Osteocyte (in vitro differentiated cells): ENCODE measurements around the gene CEP43. TPM values are rescaled to one million over a fixed set of nuclear protein-coding genes. Genes with fewer than 3 reads are reported as not detected.

Experiments
- DNase-seq: peaks from one replicate; pipeline ENCODE4 v3.0.0; 2021; ENCODE audit warnings: mixed read lengths; ENCODE audit not compliant: unreplicated experiment; ENCODE audit errors: extremely low spot score
- H3K27ac Mint-ChIP-seq: one replicate; pipeline ENCODE4 v1.8.0; 2021; ENCODE audit warnings: mild to moderate bottlenecking, mixed read lengths; ENCODE audit not compliant: unreplicated experiment
- H3K27me3 Mint-ChIP-seq: one replicate; pipeline ENCODE4 v1.8.0; 2021; ENCODE audit warnings: mixed read lengths; ENCODE audit not compliant: unreplicated experiment
- H3K36me3 Mint-ChIP-seq: one replicate; pipeline ENCODE4 v1.8.0; 2021; ENCODE audit warnings: mixed read lengths; ENCODE audit not compliant: unreplicated experiment
- H3K4me1 Mint-ChIP-seq: one replicate; pipeline ENCODE4 v1.8.0; 2021; ENCODE audit warnings: mixed read lengths; ENCODE audit not compliant: unreplicated experiment
- H3K4me3 Mint-ChIP-seq: one replicate; pipeline ENCODE4 v1.8.0; 2021; ENCODE audit warnings: mild to moderate bottlenecking, moderate library complexity, mixed read lengths; ENCODE audit not compliant: unreplicated experiment
- H3K9me3 Mint-ChIP-seq: one replicate; pipeline ENCODE4 v1.8.0; 2021; ENCODE audit warnings: mixed read lengths; ENCODE audit not compliant: unreplicated experiment
- total RNA-seq: library from RNA; stranded (reverse); gene quantifications from 2 replicates; pipeline ENCODE4 v1.2.1, GENCODE V29; 2021
- TF ChIP-seq, protein P1 (sequence below): fragments of 200-600 bp; sonication (generic); IDR thresholded peaks from 2 replicates; pipeline ENCODE4 v1.5.0; 2021; ENCODE audit warnings: antibody characterized with exemption, mild to moderate bottlenecking, moderate library complexity

CEP43 gene
- total RNA-seq, 1 donor from 2014 or later = 16.0 TPM

DNA sequence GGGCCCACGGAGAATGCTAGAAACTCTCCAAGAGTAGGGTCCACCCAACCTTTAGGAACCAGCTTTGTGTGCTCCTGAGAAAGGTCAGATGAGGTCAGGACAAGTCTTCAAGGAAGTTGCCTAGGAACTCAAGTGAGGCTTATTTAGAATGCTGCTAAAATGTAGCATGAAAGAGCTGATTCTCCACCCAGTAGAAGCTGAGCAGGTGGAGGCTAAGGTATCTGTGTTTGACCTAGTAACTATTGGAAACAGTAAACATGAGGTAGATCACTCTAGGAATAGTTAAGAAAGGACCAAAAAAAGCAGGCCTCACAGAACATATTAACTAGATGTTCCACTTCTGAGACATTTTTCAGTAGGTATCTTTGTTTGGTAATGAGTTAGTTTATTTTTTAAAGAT lies 13.9 kb downstream of the CEP43 start:
- no peak for DNase-seq
- Mint-ChIP-seq H3K27me3 (no peaks in the 10 kb centered on the region), H3K27ac (no peak overlapping the region), H3K9me3 (no peaks in the 10 kb centered on the region), H3K36me3 (peaks cover 24% of the 10 kb centered on the region), H3K4me3 (no peak overlapping the region), H3K4me1 (no peaks in the 10 kb centered on the region)
- TF ChIP-seq, protein P1, sequence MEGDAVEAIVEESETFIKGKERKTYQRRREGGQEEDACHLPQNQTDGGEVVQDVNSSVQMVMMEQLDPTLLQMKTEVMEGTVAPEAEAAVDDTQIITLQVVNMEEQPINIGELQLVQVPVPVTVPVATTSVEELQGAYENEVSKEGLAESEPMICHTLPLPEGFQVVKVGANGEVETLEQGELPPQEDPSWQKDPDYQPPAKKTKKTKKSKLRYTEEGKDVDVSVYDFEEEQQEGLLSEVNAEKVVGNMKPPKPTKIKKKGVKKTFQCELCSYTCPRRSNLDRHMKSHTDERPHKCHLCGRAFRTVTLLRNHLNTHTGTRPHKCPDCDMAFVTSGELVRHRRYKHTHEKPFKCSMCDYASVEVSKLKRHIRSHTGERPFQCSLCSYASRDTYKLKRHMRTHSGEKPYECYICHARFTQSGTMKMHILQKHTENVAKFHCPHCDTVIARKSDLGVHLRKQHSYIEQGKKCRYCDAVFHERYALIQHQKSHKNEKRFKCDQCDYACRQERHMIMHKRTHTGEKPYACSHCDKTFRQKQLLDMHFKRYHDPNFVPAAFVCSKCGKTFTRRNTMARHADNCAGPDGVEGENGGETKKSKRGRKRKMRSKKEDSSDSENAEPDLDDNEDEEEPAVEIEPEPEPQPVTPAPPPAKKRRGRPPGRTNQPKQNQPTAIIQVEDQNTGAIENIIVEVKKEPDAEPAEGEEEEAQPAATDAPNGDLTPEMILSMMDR = no peak

DNA sequence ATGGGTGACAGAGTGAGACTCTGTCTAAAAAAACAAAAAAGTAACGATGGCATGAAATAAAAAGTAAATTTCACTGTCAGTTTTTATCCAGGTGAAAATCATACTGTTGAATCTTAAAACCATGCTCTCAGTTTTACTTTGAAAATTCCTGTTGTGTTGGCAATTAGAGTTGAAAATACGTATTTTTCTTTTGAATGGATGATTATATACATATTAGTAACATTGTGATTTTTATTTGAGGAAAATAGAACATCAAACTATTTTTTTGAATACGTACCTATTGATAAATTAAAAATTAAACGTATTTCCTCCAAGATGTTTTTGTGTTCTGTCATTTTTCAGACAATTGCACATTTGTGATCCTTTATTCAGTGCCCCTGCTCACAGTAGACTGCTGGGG lies 14.7 kb downstream of the CEP43 start:
- Mint-ChIP-seq H3K4me1 (no peaks in the 10 kb centered on the region), H3K27me3 (no peaks in the 10 kb centered on the region), H3K27ac (no peak overlapping the region), H3K4me3 (no peak overlapping the region), H3K9me3 (no peaks in the 10 kb centered on the region), H3K36me3 (peaks cover 18% of the 10 kb centered on the region)
- TF ChIP-seq, protein P1 = no peak
- no peak for DNase-seq

DNA sequence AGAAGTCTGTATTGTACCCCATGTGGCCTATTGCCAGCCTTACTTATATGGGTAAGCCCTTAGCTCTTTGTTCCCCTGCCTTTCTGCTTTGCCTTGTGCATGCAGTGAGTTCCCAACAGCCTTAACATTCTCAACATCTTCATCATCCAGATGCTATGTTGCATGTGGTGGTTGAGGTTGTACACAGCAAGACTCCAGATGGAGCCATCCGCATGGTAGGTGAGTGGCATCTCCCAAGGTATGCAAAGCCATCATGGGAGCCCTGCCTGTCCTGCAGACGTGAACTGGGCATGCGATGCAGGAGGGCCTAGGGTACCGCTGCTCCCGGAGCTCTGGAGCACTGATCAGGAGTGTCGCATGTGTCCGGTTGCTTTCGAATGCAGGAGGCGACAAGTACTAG lies 16.1 kb downstream of the CEP43 start:
- no peak overlapping the region for H3K27ac Mint-ChIP-seq
- H3K4me3 Mint-ChIP-seq = no peak overlapping the region
- DNase-seq = no peak
- peaks cover 22% of the 10 kb centered on the region for H3K36me3 Mint-ChIP-seq
- no peaks in the 10 kb centered on the region for H3K4me1 Mint-ChIP-seq
- no peaks in the 10 kb centered on the region for H3K9me3 Mint-ChIP-seq
- H3K27me3 Mint-ChIP-seq = no peaks in the 10 kb centered on the region
- TF ChIP-seq, protein P1 = no peak

DNA sequence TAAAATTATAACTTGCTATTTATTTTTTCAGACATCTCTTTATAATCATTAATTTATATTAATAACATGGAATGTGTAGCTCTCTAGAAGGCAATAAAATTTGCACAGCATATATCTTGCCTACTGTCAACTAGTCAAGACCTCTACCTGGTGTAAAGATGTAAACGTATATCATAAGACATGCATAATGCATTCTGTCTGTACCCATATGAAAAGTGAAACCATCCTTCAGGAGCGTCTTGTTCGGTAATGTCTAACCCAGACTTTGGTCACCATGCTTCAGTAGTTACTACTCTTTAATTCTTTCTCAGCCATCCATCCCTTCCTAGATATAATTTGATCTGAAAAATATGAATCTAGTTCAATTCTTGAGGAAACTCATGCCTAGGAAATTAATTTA lies 21.0 kb downstream of the CEP43 start:
- Mint-ChIP-seq H3K4me3 (no peak overlapping the region), H3K4me1 (no peaks in the 10 kb centered on the region), H3K27me3 (no peaks in the 10 kb centered on the region), H3K27ac (no peak overlapping the region), H3K36me3 (peaks cover 5% of the 10 kb centered on the region), H3K9me3 (no peaks in the 10 kb centered on the region)
- TF ChIP-seq, protein P1 = no peak
- DNase-seq = no peak

DNA sequence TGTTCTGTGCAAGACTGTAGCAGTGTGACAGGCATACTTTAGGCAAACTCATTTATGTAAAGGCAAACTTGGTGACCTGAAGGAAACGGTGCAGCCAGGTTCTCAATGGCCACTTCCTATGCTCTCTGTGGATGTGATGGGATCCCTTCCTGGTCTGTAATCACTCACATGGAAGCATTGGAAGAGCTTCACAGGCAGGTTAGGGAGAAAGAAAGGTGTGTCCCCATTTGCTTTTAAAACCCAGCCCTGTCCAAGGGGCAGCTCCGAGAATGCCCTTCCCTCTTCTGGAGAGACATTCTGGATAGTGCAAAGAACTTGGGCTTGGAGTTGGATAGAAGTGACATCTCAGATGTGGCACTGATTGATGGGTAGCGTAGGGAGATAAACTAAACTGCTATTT lies 28.1 kb downstream of the CEP43 start:
- H3K27me3 Mint-ChIP-seq = no peaks in the 10 kb centered on the region
- H3K4me1 Mint-ChIP-seq = no peaks in the 10 kb centered on the region
- TF ChIP-seq, protein P1 = no peak
- H3K9me3 Mint-ChIP-seq = no peaks in the 10 kb centered on the region
- no peak overlapping the region for H3K27ac Mint-ChIP-seq
- H3K36me3 Mint-ChIP-seq = peaks cover 40% of the 10 kb centered on the region
- H3K4me3 Mint-ChIP-seq = no peak overlapping the region
- DNase-seq = no peak
